Lung (tissue), 12 donors: Measurements from ENCODE around the gene REEP5. TPM values are rescaled to one million over a fixed set of nuclear protein-coding genes. Genes with fewer than 3 reads are reported as not detected.

Experiments
- ATAC-seq: fragments of 200-7000 bp; cut with Tn5 transposase; one replicate; pipeline ENCODE4 v1.9.1; 2020; ENCODE audit warnings: moderate number of reproducible peaks; ENCODE audit not compliant: insufficient read depth, low FRiP score
- DNase-seq, 3 donors: peaks; one replicate each; pipeline ENCODE4 v3.0.0-alpha.2; 2013 to 2017
- H3K27ac ChIP-seq, 2 donors: one replicate each; pipeline ENCODE4 v1.5.1; 2013; ENCODE audit warnings: mild to moderate bottlenecking in 2 of 2, moderate library complexity in 2 of 2, control low read depth in 1 of 2, inconsistent platforms in 1 of 2, low read depth in 1 of 2, low read length in 1 of 2
- H3K27me3 ChIP-seq, 3 donors: one replicate each; pipeline ENCODE4 v1.5.1; 2013; ENCODE audit warnings: low read length in 2 of 3; ENCODE audit not compliant: control insufficient read depth in 3 of 3, insufficient read depth in 3 of 3
- H3K36me3 ChIP-seq, 4 donors: one replicate each; pipeline ENCODE4 v1.5.1; 2013; ENCODE audit warnings: low read length in 4 of 4, mild to moderate bottlenecking in 1 of 4, moderate library complexity in 1 of 4; ENCODE audit not compliant: control insufficient read depth in 4 of 4, insufficient read depth in 4 of 4
- H3K4me1 ChIP-seq, 5 donors: one replicate each; pipeline ENCODE4 v1.5.1; 2013; ENCODE audit warnings: low read length in 5 of 5, mild to moderate bottlenecking in 2 of 5, moderate library complexity in 1 of 5; ENCODE audit not compliant: control insufficient read depth in 5 of 5, insufficient read depth in 5 of 5
- H3K4me3 ChIP-seq: one replicate; pipeline ENCODE4 v1.5.1; 2013; ENCODE audit warnings: mild to moderate bottlenecking, control low read depth, moderate library complexity
- H3K9ac ChIP-seq, 2 donors: one replicate each; pipeline ENCODE4 v1.5.1; 2013; ENCODE audit warnings: low read length in 2 of 2, control low read depth in 1 of 2; ENCODE audit not compliant: insufficient read depth in 1 of 2
- H3K9me3 ChIP-seq, 4 donors: one replicate each; pipeline ENCODE4 v1.5.1; 2013; ENCODE audit warnings: low read length in 3 of 4, mild to moderate bottlenecking in 1 of 4, moderate library complexity in 1 of 4; ENCODE audit not compliant: control insufficient read depth in 4 of 4, insufficient read depth in 3 of 4
- WGBS, 2 donors: extraction: QIAGEN DNeasy Blood & Tissue Kit; methylation state at CpG; one replicate each; pipeline ENCODE4 v1.1.7; 2013; 5-methylcytosine and 5-hydroxymethylcytosine counted together
- polyA plus RNA-seq, 2 donors: library from polyadenylated mRNA; stranded (reverse); fragments of 200-250 nt; gene quantifications; one replicate each; pipeline ENCODE4 v1.2.1, GENCODE V29; 2013
- total RNA-seq, 2 donors: library from RNA; depleted of rRNA in 1 of 2; stranded (reverse); fragments of >200 nt in 1 of 2; gene quantifications; one replicate each; pipeline ENCODE4 v1.2.1, GENCODE V29; 2014 to 2021
- TF ChIP-seq, protein P1 (sequence below): IDR thresholded peaks from 2 replicates; pipeline ENCODE4 v1.5.1; 2012; ENCODE audit warnings: mild to moderate bottlenecking; ENCODE audit errors: control extremely low read depth, extremely low read depth
- donor health status: control.
- donor health status: control.
- donor health status: Bipolar disorder and iron deficiency.
- donor health status: healthy.
- donor health status: DM: yes; HTN: yes; CAD: no.

The REEP5 gene
- total and polyA plus RNA-seq, 4 donors: 58.9 to 112 (median 69.0) TPM

DNA sequence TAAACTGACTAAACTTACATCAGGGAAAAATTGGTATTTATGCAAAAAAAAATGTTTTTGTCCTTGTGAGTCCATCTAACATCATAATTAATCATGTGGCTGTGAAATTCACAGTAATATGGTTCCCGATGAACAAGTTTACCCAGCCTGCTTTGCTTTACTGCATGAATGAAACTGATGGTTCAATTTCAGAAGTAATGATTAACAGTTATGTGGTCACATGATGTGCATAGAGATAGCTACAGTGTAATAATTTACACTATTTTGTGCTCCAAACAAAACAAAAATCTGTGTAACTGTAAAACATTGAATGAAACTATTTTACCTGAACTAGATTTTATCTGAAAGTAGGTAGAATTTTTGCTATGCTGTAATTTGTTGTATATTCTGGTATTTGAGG lies 77.5 kb downstream of the REEP5 start:
- Histone ChIP-seq H3K4me3 (no peak overlapping the region), H3K9me3 (no peaks in the 10 kb centered on the region), H3K27me3 (no peaks in the 10 kb centered on the region), H3K9ac (no peak overlapping the region), H3K27ac (no peak overlapping the region), H3K4me1 (peaks cover 0 to 4% (median 0%) of the 10 kb centered on the region in 5 donors), H3K36me3 (peaks cover 3 to 9% (median 8%) of the 10 kb centered on the region in 4 donors)
- TF ChIP-seq, protein P1, sequence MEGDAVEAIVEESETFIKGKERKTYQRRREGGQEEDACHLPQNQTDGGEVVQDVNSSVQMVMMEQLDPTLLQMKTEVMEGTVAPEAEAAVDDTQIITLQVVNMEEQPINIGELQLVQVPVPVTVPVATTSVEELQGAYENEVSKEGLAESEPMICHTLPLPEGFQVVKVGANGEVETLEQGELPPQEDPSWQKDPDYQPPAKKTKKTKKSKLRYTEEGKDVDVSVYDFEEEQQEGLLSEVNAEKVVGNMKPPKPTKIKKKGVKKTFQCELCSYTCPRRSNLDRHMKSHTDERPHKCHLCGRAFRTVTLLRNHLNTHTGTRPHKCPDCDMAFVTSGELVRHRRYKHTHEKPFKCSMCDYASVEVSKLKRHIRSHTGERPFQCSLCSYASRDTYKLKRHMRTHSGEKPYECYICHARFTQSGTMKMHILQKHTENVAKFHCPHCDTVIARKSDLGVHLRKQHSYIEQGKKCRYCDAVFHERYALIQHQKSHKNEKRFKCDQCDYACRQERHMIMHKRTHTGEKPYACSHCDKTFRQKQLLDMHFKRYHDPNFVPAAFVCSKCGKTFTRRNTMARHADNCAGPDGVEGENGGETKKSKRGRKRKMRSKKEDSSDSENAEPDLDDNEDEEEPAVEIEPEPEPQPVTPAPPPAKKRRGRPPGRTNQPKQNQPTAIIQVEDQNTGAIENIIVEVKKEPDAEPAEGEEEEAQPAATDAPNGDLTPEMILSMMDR: no peak
- ATAC-seq (no peak), DNase-seq (no peak)
- WGBS, 2 donors: 92 to 93% methylated on average over 1 of the region's 1 CpG

DNA sequence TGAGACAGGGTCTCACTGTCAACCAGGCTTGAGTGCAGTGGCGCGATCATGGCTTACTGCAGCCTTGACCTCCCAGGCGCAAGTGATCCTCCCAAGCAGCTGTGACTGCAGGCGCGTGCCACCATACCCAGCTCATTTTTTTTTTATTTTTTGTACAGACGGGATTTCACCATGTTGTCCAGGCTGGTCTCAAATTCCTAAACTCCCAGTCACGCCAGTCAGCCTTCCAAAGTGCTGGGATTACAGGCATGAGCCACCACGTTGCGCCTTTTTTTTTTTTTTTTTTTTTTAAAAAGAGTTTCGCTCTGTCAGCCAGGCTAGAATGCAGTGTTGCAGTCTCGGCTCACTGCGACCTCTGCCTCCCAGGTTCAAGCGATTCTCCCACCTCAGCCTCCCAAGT lies 88.1 kb downstream of the REEP5 start:
- Histone ChIP-seq H3K36me3 (peaks cover 14 to 38% (median 20%) of the 10 kb centered on the region in 4 donors), H3K27ac (no peak overlapping the region), H3K4me3 (no peak overlapping the region), H3K9me3 (no peaks in the 10 kb centered on the region), H3K9ac (no peak overlapping the region), H3K27me3 (no peaks in the 10 kb centered on the region), H3K4me1 (no peaks in the 10 kb centered on the region)
- DNase-seq (no peak), ATAC-seq (no peak)
- WGBS, 2 donors: 96 to 99% methylated on average over 13 of the region's 13 CpGs
- TF ChIP-seq, protein P1: no peak

DNA sequence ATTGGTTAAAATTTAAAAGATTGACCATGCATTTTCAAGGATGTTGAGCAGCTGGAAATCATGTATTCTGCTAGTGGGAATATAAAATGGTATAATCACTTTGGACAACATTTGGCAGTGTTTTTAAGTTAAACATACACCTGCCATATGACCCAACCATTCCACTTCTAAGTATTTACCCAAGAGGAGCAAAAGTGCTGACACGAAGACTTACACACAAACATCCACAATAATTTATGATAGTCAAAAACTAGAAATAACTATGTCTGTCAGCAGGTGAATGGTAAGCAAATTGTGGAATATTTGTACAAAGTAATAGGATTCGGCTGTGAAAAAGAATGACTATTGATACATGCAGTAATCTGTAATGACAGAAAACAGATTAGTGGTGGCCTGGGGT lies 91.6 kb downstream of the REEP5 start:
- peaks cover 11 to 26% (median 12%) of the 10 kb centered on the region in 4 donors for H3K36me3 ChIP-seq
- H3K9ac ChIP-seq: no peak overlapping the region
- no peak for DNase-seq
- no peaks in the 10 kb centered on the region for H3K27me3 ChIP-seq
- no peak overlapping the region for H3K27ac ChIP-seq
- H3K4me3 ChIP-seq: no peak overlapping the region
- no peaks in the 10 kb centered on the region for H3K4me1 ChIP-seq
- 91 to 95% methylated on average over 2 of the region's 2 CpGs for WGBS, 2 donors
- H3K9me3 ChIP-seq: no peaks in the 10 kb centered on the region
- TF ChIP-seq, protein P1: no peak
- no peak for ATAC-seq

Other genes with a start within 250 kb of the REEP5 start
- gene APC, start 184.3 kb downstream of the REEP5 start, total RNA-seq: 100 to 1,000 TPM in 1 of 2 donors, 10 to 100 TPM in 1; 37.2 to 103 TPM
- 1 to 10 TPM; 4.1 to 8.9 TPM for gene APC, start 184.3 kb downstream of the REEP5 start, polyA plus RNA-seq
- 10 to 100 TPM; 30.3 to 45.9 TPM for gene SRP19, start 60.9 kb downstream of the REEP5 start, total RNA-seq
- gene SRP19, start 60.9 kb downstream of the REEP5 start, polyA plus RNA-seq: 10 to 100 TPM; 68.1 to 81.0 TPM
- 10 to 100 TPM; 46.2 to 91.5 TPM for gene DCP2, start 54.6 kb upstream of the REEP5 start, total RNA-seq
- gene DCP2, start 54.6 kb upstream of the REEP5 start, polyA plus RNA-seq: 10 to 100 TPM in 1 of 2 donors, 1 to 10 TPM in 1; 9.5 to 12.9 TPM